Measurements from ENCODE around the gene ILDR2.

GRCh38 chr1:166888373-166889111, 86.8 kb downstream of the ILDR2 start:
- TF ChIP-seq CTCF (IDR thresholded peaks at IDR 0.05) (no peak), POLR2A (IDR thresholded peaks at IDR 0.05) (no peak)

Data from adrenal gland (tissue), 5 donors.